HCT116 (cell line): ENCODE measurements around the gene ATRAID. TPM values are rescaled to one million over a fixed set of nuclear protein-coding genes. Genes with fewer than 3 reads are reported as not detected.

ENCODE experiments used
- ATAC-seq: fragments of 200-7000 bp; cut with Tn5 transposase; 2 replicates; pipeline ENCODE4 v1.9.1; 2020; ENCODE audit warnings: mild to moderate bottlenecking, moderate library complexity
- BruUV-seq: library from RNA; stranded (reverse); fragments of 400-500 nt; replicated peaks from 2 replicates; lab custom pipeline; 2021; lab: Mats Ljungman, UMichigan
- CTCF ChIA-PET: fragments of 300-600 bp; sonication (Branson Sonifier 250); formaldehyde crosslinking; loops from one replicate; lab custom pipeline; 2021; ENCODE audit warnings: antibody characterized with exemption; lab: Charles Lee
- POLR2A ChIA-PET: fragments of 300-600, 350-600 bp; sonication (Branson Sonifier 250); formaldehyde crosslinking; loops from one replicate; lab custom pipeline; 2021; ENCODE audit warnings: antibody characterized with exemption; lab: Charles Lee
- RAD21 ChIA-PET, 2 experiments: fragments of 300-600 bp; sonication (Branson Sonifier 250); formaldehyde crosslinking; loops; one replicate each; lab custom pipeline; 2023; ENCODE audit warnings: low total read pairs in 2 of 2; ENCODE audit not compliant: uncharacterized antibody in 2 of 2, unreplicated experiment in 2 of 2, low non-redundant PET in 1 of 2; lab: Charles Lee
- DNase-seq: peaks from one replicate; pipeline ENCODE4 v3.0.0-alpha.2; 2010; ENCODE audit warnings: low read depth, low spot score
- H2AFZ ChIP-seq: fragments of 200-600 bp; shearing (Covaris generic), sonication (generic); 2 replicates; pipeline ENCODE4 v1.6.1; 2017; ENCODE audit warnings: low read depth, mixed run types, mixed read lengths, antibody characterized with exemption, low read length; ENCODE audit not compliant: poor library complexity, severe bottlenecking
- H3K27ac ChIP-seq: 2 replicates; pipeline ENCODE4 v1.5.1; 2012; ENCODE audit warnings: low read depth, low read length
- H3K27me3 ChIP-seq: fragments of 200-600 bp; sonication (generic); 2 replicates; pipeline ENCODE4 v1.6.1; 2016; ENCODE audit warnings: mixed run types, low read length, mixed read lengths; ENCODE audit not compliant: insufficient read depth
- H3K36me3 ChIP-seq, 2 experiments: fragments of 200-500 bp in 1 of 2; fragments of 200-600 bp in 1 of 2; sonication (Bioruptor generic) in 1 of 2; sonication (generic) in 1 of 2; 2 replicates each; pipeline versions ENCODE4 v1.5.1 to v1.6.1; 2014 to 2016; ENCODE audit warnings: low read length in 2 of 2, inconsistent platforms in 1 of 2, mixed read lengths in 1 of 2, mixed run types in 1 of 2; ENCODE audit not compliant: insufficient read depth in 2 of 2, control insufficient read depth in 1 of 2
- H3K4me1 ChIP-seq, 2 experiments: fragments of 200-600 bp in 1 of 2; sonication (generic) in 1 of 2; 2 replicates each; pipeline versions ENCODE4 v1.5.1 to v1.6.1; 2012 to 2017; ENCODE audit warnings: low read length in 2 of 2, inconsistent platforms in 1 of 2, mild to moderate bottlenecking in 1 of 2, mixed read lengths in 1 of 2, mixed run types in 1 of 2, moderate library complexity in 1 of 2; ENCODE audit not compliant: insufficient read depth in 2 of 2, control insufficient read depth in 1 of 2
- H3K4me2 ChIP-seq: fragments of 200-600 bp; sonication (generic); 2 replicates; pipeline ENCODE4 v1.6.1; 2017; ENCODE audit warnings: mixed run types, low read length, mixed read lengths
- H3K4me3 ChIP-seq, 2 experiments: fragments of 200-600 bp in 1 of 2; sonication (generic) in 1 of 2; replicated peaks in 1 of 2; 2 replicates each; pipeline ENCODE4 v1.5.1; 2011 to 2016; ENCODE audit warnings: low read length in 2 of 2, control low read depth in 1 of 2, low read depth in 1 of 2, mild to moderate bottlenecking in 1 of 2, mixed read lengths in 1 of 2, mixed run types in 1 of 2
- H3K79me2 ChIP-seq: fragments of 200-600 bp; sonication (generic); 2 replicates; pipeline ENCODE4 v1.6.1; 2017; ENCODE audit warnings: mild to moderate bottlenecking, mixed run types, low read length, moderate library complexity, mixed read lengths; ENCODE audit not compliant: insufficient read depth
- H3K9ac ChIP-seq: fragments of 200-600 bp; sonication (generic); 2 replicates; pipeline ENCODE4 v1.6.1; 2016; ENCODE audit warnings: low read length, mixed read lengths
- H3K9me2 ChIP-seq: fragments of 200-600 bp; sonication (generic), shearing (Covaris generic); 2 replicates; pipeline ENCODE4 v1.6.1; 2017; ENCODE audit warnings: mixed run types, mild to moderate bottlenecking, moderate library complexity; ENCODE audit not compliant: insufficient read depth
- H3K9me3 ChIP-seq, 2 experiments: fragments of 200-500 bp in 1 of 2; fragments of 200-600 bp in 1 of 2; sonication (Bioruptor generic) in 1 of 2; sonication (generic) in 1 of 2; 2 replicates each; pipeline ENCODE4 v1.6.1; 2014 to 2017; ENCODE audit warnings: low read length in 2 of 2, mixed read lengths in 2 of 2, inconsistent platforms in 1 of 2, low read depth in 1 of 2, mild to moderate bottlenecking in 1 of 2, mixed run types in 1 of 2, moderate library complexity in 1 of 2; ENCODE audit not compliant: control insufficient read depth in 1 of 2, insufficient read depth in 1 of 2
- H4K20me1 ChIP-seq: fragments of 200-600 bp; sonication (generic), shearing (Covaris generic); 2 replicates; pipeline ENCODE4 v1.6.1; 2017; ENCODE audit warnings: mixed run types, mild to moderate bottlenecking, moderate library complexity; ENCODE audit not compliant: insufficient read depth
- ATF3 ChIP-seq: IDR thresholded peaks from 2 replicates; pipeline ENCODE4 v1.6.1; 2012
- CBX3 ChIP-seq: IDR thresholded peaks from 2 replicates; pipeline ENCODE4 v1.6.1; 2012; ENCODE audit warnings: low read depth
- CTCF ChIP-seq, 3 experiments: fragments of 200-600 bp in 1 of 3; sonication (generic) in 1 of 3; IDR thresholded peaks in 2 of 3; conservative IDR thresholded peaks in 1 of 3; 2 replicates each; pipeline ENCODE4 v1.5.1; 2012 to 2017; ENCODE audit warnings: low read depth in 2 of 3, low read length in 2 of 3, antibody characterized with exemption in 1 of 3, borderline replicate concordance in 1 of 3, control low read depth in 1 of 3, mild to moderate bottlenecking in 1 of 3, mixed read lengths in 1 of 3, mixed run types in 1 of 3, moderate library complexity in 1 of 3; ENCODE audit not compliant: insufficient read depth in 1 of 3
- EGR1 ChIP-seq: IDR thresholded peaks from 2 replicates; pipeline ENCODE4 v1.6.1; 2012; ENCODE audit warnings: low read depth
- ELF1 ChIP-seq: IDR thresholded peaks from 2 replicates; pipeline ENCODE4 v1.6.1; 2012; ENCODE audit warnings: low read depth, borderline replicate concordance
- EZH2 ChIP-seq: fragments of 200-600 bp; sonication (generic); IDR thresholded peaks from 2 replicates; pipeline ENCODE4 v1.6.1; 2017; ENCODE audit warnings: antibody characterized with exemption, mixed run types
- EZH2phosphoT487 ChIP-seq: fragments of 200-600 bp; IDR thresholded peaks from 2 replicates; pipeline ENCODE4 v1.6.1; 2018; ENCODE audit warnings: antibody characterized with exemption, borderline replicate concordance
- FOSL1 ChIP-seq: IDR thresholded peaks from 2 replicates; pipeline ENCODE4 v1.6.1; 2012; ENCODE audit warnings: low read depth
- MAX ChIP-seq: IDR thresholded peaks from 2 replicates; pipeline ENCODE4 v1.6.1; 2012
- POLR2A ChIP-seq: IDR thresholded peaks from 2 replicates; pipeline ENCODE4 v1.7.0; 2011; ENCODE audit warnings: borderline replicate concordance; ENCODE audit not compliant: insufficient read depth, insufficient read length; ENCODE audit errors: extremely low read depth
- RAD21 ChIP-seq: IDR thresholded peaks from 2 replicates; pipeline ENCODE4 v1.6.1; 2012; ENCODE audit warnings: low read depth, mild to moderate bottlenecking
- SP1 ChIP-seq: IDR thresholded peaks from 2 replicates; pipeline ENCODE4 v1.6.1; 2012; ENCODE audit warnings: low read depth
- TCF7L2 ChIP-seq: IDR thresholded peaks from 2 replicates; pipeline ENCODE4 v1.7.0; 2011; ENCODE audit warnings: borderline replicate concordance, inconsistent platforms; ENCODE audit not compliant: insufficient read depth, insufficient read length; ENCODE audit errors: extremely low read depth
- YY1 ChIP-seq: IDR thresholded peaks from 2 replicates; pipeline ENCODE4 v1.6.1; 2011; ENCODE audit warnings: low read length, low read depth, moderate library complexity, mild to moderate bottlenecking; ENCODE audit not compliant: insufficient replicate concordance; ENCODE audit errors: extremely low read depth
- ZBTB33 ChIP-seq: IDR thresholded peaks from 2 replicates; pipeline ENCODE4 v1.6.1; 2011; ENCODE audit warnings: mild to moderate bottlenecking, low read length, moderate library complexity; ENCODE audit not compliant: insufficient replicate concordance; ENCODE audit errors: extremely low read depth
- ZFX ChIP-seq: fragments of 450-650 bp; IDR thresholded peaks from 2 replicates; pipeline ENCODE4 v1.6.1; 2017
- ZNF274 ChIP-seq: fragments of 200-500 bp; sonication (Bioruptor generic); IDR thresholded peaks from 2 replicates; pipeline ENCODE4 v1.6.1; 2014; ENCODE audit warnings: mild to moderate bottlenecking, low read depth, low read length, inconsistent platforms
- intact Hi-C: fragments of 100-400 bp; cut with micrococcal nuclease; formaldehyde crosslinking; loops from 2 replicates; pipeline ENCODE4 v1.10.0; 2022
- total RNA-seq: library from RNA; stranded (reverse); gene quantifications from one replicate; pipeline ENCODE4 v1.2.1, GENCODE V29; 2021; ENCODE audit not compliant: unreplicated experiment

ATRAID gene
- total RNA-seq, 1 experiment from 2014 or later = 93.6 TPM

GRCh38 chr2:27189989-27190388 is 21.9 kb upstream of the ATRAID start:
- CTCF ChIA-PET = no interaction called here
- Histone ChIP-seq H3K9ac (no peak overlapping the region), H3K4me2 (no peak overlapping the region), H3K4me3 (no peak overlapping the region), H2AFZ (no peak overlapping the region), H3K27me3 (no peaks in the 10 kb centered on the region), H3K4me1 (no peaks in the 10 kb centered on the region), H3K9me3 (no peaks in the 10 kb centered on the region), H3K27ac (no peak overlapping the region), H3K9me2 (no peaks in the 10 kb centered on the region), H3K36me3 (no peaks in the 10 kb centered on the region), H3K79me2 (no peaks in the 10 kb centered on the region), H4K20me1 (no peaks in the 10 kb centered on the region)
- DNase-seq (no peak), ATAC-seq (no peak)
- RAD21 ChIA-PET = no interaction called here
- no TSS peak for BruUV-seq
- intact Hi-C loops = loop anchor here (10.0 kb wide), 1 partner anchor 225 kb away; no protein-coding TSS in a partner anchor
- POLR2A ChIA-PET = no interaction called here
- TF ChIP-seq CBX3 (no peak), ZNF274 (no peak), TCF7L2 (no peak), ZBTB33 (no peak), SP1 (no peak), CTCF (IDR thresholded peaks at IDR 0.05 in 2 of 3, conservative IDR thresholded peaks at IDR 0.05 in 1 of 3; ENCODE audit: borderline replicate concordance in 1 of 3, insufficient read depth in 1 of 3, low read depth in 2 of 3, low read length in 2 of 3) (no peak), FOSL1 (no peak), MAX (no peak), EZH2phosphoT487 (no peak), ZFX (no peak), EGR1 (no peak), ELF1 (no peak), EZH2 (no peak), YY1 (no peak), RAD21 (no peak), POLR2A (no peak), ATF3 (no peak)
